PFSK-1 (cell line): ENCODE measurements around the gene SLC38A10.

ENCODE experiments used
- POLR2AphosphoS5 ChIP-seq: IDR thresholded peaks from 2 replicates; pipeline ENCODE4 v1.6.1; 2012; ENCODE audit warnings: low read depth, mild to moderate bottlenecking, control low read depth, low read length, moderate library complexity
- TF ChIP-seq, protein P1 (sequence below), 2 experiments: IDR thresholded peaks; 2 replicates each; pipeline versions ENCODE4 v1.6.1 to v1.8.0; 2011 to 2012; ENCODE audit warnings: low read depth in 2 of 2, low read length in 2 of 2, control low read depth in 1 of 2, inconsistent platforms in 1 of 2, mild to moderate bottlenecking in 1 of 2, moderate library complexity in 1 of 2; ENCODE audit not compliant: insufficient read depth in 1 of 2

- TF ChIP-seq POLR2AphosphoS5, result no peak
- TF ChIP-seq, protein P1, sequence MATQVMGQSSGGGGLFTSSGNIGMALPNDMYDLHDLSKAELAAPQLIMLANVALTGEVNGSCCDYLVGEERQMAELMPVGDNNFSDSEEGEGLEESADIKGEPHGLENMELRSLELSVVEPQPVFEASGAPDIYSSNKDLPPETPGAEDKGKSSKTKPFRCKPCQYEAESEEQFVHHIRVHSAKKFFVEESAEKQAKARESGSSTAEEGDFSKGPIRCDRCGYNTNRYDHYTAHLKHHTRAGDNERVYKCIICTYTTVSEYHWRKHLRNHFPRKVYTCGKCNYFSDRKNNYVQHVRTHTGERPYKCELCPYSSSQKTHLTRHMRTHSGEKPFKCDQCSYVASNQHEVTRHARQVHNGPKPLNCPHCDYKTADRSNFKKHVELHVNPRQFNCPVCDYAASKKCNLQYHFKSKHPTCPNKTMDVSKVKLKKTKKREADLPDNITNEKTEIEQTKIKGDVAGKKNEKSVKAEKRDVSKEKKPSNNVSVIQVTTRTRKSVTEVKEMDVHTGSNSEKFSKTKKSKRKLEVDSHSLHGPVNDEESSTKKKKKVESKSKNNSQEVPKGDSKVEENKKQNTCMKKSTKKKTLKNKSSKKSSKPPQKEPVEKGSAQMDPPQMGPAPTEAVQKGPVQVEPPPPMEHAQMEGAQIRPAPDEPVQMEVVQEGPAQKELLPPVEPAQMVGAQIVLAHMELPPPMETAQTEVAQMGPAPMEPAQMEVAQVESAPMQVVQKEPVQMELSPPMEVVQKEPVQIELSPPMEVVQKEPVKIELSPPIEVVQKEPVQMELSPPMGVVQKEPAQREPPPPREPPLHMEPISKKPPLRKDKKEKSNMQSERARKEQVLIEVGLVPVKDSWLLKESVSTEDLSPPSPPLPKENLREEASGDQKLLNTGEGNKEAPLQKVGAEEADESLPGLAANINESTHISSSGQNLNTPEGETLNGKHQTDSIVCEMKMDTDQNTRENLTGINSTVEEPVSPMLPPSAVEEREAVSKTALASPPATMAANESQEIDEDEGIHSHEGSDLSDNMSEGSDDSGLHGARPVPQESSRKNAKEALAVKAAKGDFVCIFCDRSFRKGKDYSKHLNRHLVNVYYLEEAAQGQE (IDR thresholded peaks at IDR 0.05; ENCODE audit: insufficient read depth in 1 of 2, low read depth in 2 of 2, low read length in 2 of 2), result no peak
Measured at GRCh38 chr17:81313776-81314397, 18.8 kb upstream of the SLC38A10 start.
